ENCODE results near the gene MRPS15. TPM values are rescaled to one million over a fixed set of nuclear protein-coding genes. Genes with fewer than 3 reads are reported as not detected.

MRPS15 gene
- total and polyA plus RNA-seq, 4 donors = 30.7 to 248 (median 94.2) TPM

GRCh38 chr1:36420836-36421317 is 43.3 kb downstream of the MRPS15 start:
- H3K4me3 ChIP-seq = no peak overlapping the region
- H3K27ac ChIP-seq (ENCODE audit: low read depth in 1 of 2, low read length in 1 of 2) = peak overlapping the region in 1 of 2 donors; percentile 32
- H3K27me3 ChIP-seq (ENCODE audit: control insufficient read depth in 3 of 3, insufficient read depth in 3 of 3, low read length in 2 of 3) = no peaks in the 10 kb centered on the region
- H3K9ac ChIP-seq (ENCODE audit: insufficient read depth in 1 of 2, low read length in 2 of 2) = peak overlapping the region in 1 of 2 donors; percentile 33
- 18 to 24% methylated on average over 13 of the region's 13 CpGs for WGBS, 2 donors
- peak; percentile 96 for ATAC-seq (ENCODE audit: insufficient read depth, low FRiP score)
- peak; percentile 84 to 89 (median 85) for DNase-seq
- H3K36me3 ChIP-seq (ENCODE audit: control insufficient read depth in 4 of 4, insufficient read depth in 4 of 4, low read length in 4 of 4) = peaks cover 0 to 14% (median 5%) of the 10 kb centered on the region in 4 donors
- TF ChIP-seq, protein P1, sequence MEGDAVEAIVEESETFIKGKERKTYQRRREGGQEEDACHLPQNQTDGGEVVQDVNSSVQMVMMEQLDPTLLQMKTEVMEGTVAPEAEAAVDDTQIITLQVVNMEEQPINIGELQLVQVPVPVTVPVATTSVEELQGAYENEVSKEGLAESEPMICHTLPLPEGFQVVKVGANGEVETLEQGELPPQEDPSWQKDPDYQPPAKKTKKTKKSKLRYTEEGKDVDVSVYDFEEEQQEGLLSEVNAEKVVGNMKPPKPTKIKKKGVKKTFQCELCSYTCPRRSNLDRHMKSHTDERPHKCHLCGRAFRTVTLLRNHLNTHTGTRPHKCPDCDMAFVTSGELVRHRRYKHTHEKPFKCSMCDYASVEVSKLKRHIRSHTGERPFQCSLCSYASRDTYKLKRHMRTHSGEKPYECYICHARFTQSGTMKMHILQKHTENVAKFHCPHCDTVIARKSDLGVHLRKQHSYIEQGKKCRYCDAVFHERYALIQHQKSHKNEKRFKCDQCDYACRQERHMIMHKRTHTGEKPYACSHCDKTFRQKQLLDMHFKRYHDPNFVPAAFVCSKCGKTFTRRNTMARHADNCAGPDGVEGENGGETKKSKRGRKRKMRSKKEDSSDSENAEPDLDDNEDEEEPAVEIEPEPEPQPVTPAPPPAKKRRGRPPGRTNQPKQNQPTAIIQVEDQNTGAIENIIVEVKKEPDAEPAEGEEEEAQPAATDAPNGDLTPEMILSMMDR (IDR thresholded peaks at IDR 0.05; ENCODE audit: control extremely low read depth, extremely low read depth) = peak; percentile 96
- no peaks in the 10 kb centered on the region for H3K9me3 ChIP-seq (ENCODE audit: control insufficient read depth in 4 of 4, insufficient read depth in 3 of 4, low read length in 3 of 4)
- H3K4me1 ChIP-seq (ENCODE audit: control insufficient read depth in 5 of 5, insufficient read depth in 5 of 5, low read length in 5 of 5) = peaks cover 0 to 5% (median 0%) of the 10 kb centered on the region in 5 donors

- Histone ChIP-seq H3K4me1 (ENCODE audit: control insufficient read depth in 5 of 5, insufficient read depth in 5 of 5, low read length in 5 of 5) (peaks cover 0 to 5% (median 0%) of the 10 kb centered on the region in 5 donors), H3K4me3 (no peak overlapping the region), H3K9ac (ENCODE audit: insufficient read depth in 1 of 2, low read length in 2 of 2) (peak overlapping the region in 1 of 2 donors; percentile 33), H3K36me3 (ENCODE audit: control insufficient read depth in 4 of 4, insufficient read depth in 4 of 4, low read length in 4 of 4) (peaks cover 0 to 14% (median 5%) of the 10 kb centered on the region in 4 donors), H3K27ac (ENCODE audit: low read depth in 1 of 2, low read length in 1 of 2) (no peak overlapping the region), H3K27me3 (ENCODE audit: control insufficient read depth in 3 of 3, insufficient read depth in 3 of 3, low read length in 2 of 3) (no peaks in the 10 kb centered on the region), H3K9me3 (ENCODE audit: control insufficient read depth in 4 of 4, insufficient read depth in 3 of 4, low read length in 3 of 4) (no peaks in the 10 kb centered on the region)
- TF ChIP-seq, protein P1 (IDR thresholded peaks at IDR 0.05; ENCODE audit: control extremely low read depth, extremely low read depth) = no peak
- no peak for ATAC-seq (ENCODE audit: insufficient read depth, low FRiP score)
- DNase-seq = peak in 1 of 3 donors; percentile 66
- 23 to 49% methylated on average over 5 of the region's 5 CpGs for WGBS, 2 donors
Observed at GRCh38 chr1:36420409-36420808, 43.8 kb downstream of the MRPS15 start.

GRCh38 chr1:36419569-36419968 is 44.6 kb downstream of the MRPS15 start:
- Histone ChIP-seq H3K4me1 (ENCODE audit: control insufficient read depth in 5 of 5, insufficient read depth in 5 of 5, low read length in 5 of 5) (peaks cover 0 to 5% (median 0%) of the 10 kb centered on the region in 5 donors), H3K27me3 (ENCODE audit: control insufficient read depth in 3 of 3, insufficient read depth in 3 of 3, low read length in 2 of 3) (no peaks in the 10 kb centered on the region), H3K27ac (ENCODE audit: low read depth in 1 of 2, low read length in 1 of 2) (no peak overlapping the region), H3K4me3 (no peak overlapping the region), H3K36me3 (ENCODE audit: control insufficient read depth in 4 of 4, insufficient read depth in 4 of 4, low read length in 4 of 4) (peaks cover 0 to 14% (median 5%) of the 10 kb centered on the region in 4 donors), H3K9ac (ENCODE audit: insufficient read depth in 1 of 2, low read length in 2 of 2) (no peak overlapping the region), H3K9me3 (ENCODE audit: control insufficient read depth in 4 of 4, insufficient read depth in 3 of 4, low read length in 3 of 4) (no peaks in the 10 kb centered on the region)
- DNase-seq (no peak), ATAC-seq (ENCODE audit: insufficient read depth, low FRiP score) (no peak)
- 80 to 81% methylated on average over 4 of the region's 4 CpGs for WGBS, 2 donors
- TF ChIP-seq, protein P1 (IDR thresholded peaks at IDR 0.05; ENCODE audit: control extremely low read depth, extremely low read depth) = no peak

DNA sequence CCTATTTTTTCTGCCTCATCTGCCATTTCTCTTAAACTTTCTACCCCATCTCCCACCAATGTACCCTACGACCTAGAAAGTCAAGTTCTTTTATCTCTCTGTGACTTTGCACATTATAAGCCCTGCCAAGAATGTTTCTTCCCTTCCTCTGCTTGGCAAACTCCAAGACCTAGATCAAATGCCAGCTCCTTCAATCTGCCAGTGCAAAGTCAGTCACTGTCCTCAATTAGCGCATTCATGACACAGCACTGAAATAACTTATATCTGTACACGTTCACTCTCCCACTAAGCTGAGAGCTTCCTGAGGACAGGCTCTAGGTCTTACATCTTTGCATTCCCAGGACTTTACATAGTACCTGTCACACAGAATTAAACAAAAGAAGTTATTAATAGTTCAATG is 45.0 kb downstream of the MRPS15 start:
- peaks cover 0 to 5% (median 0%) of the 10 kb centered on the region in 5 donors for H3K4me1 ChIP-seq (ENCODE audit: control insufficient read depth in 5 of 5, insufficient read depth in 5 of 5, low read length in 5 of 5)
- H3K36me3 ChIP-seq (ENCODE audit: control insufficient read depth in 4 of 4, insufficient read depth in 4 of 4, low read length in 4 of 4) = peaks cover 0 to 14% (median 5%) of the 10 kb centered on the region in 4 donors
- no peaks in the 10 kb centered on the region for H3K9me3 ChIP-seq (ENCODE audit: control insufficient read depth in 4 of 4, insufficient read depth in 3 of 4, low read length in 3 of 4)
- H3K27me3 ChIP-seq (ENCODE audit: control insufficient read depth in 3 of 3, insufficient read depth in 3 of 3, low read length in 2 of 3) = no peaks in the 10 kb centered on the region
- no peak for ATAC-seq (ENCODE audit: insufficient read depth, low FRiP score)
- TF ChIP-seq, protein P1 (IDR thresholded peaks at IDR 0.05; ENCODE audit: control extremely low read depth, extremely low read depth) = no peak
- WGBS, 2 donors = 85 to 87% methylated on average over 3 of the region's 3 CpGs
- no peak overlapping the region for H3K9ac ChIP-seq (ENCODE audit: insufficient read depth in 1 of 2, low read length in 2 of 2)
- no peak overlapping the region for H3K4me3 ChIP-seq
- no peak overlapping the region for H3K27ac ChIP-seq (ENCODE audit: low read depth in 1 of 2, low read length in 1 of 2)
- DNase-seq = no peak

Data from lung (tissue), 12 donors.